AG09309 (cell line): Measurements from ENCODE around the gene CEP83.

ENCODE experiments used
- DNase-seq: peaks from one replicate; pipeline ENCODE4 v3.0.0-alpha.2; 2010; ENCODE audit warnings: low read depth
- H3K4me3 ChIP-seq: 2 replicates; pipeline ENCODE4 v1.5.1; 2011; ENCODE audit warnings: mild to moderate bottlenecking, low read depth, low read length, moderate library complexity; ENCODE audit not compliant: control insufficient read depth
- CTCF ChIP-seq: IDR thresholded peaks from 2 replicates; pipeline ENCODE4 v1.5.1; 2011; ENCODE audit warnings: mild to moderate bottlenecking, low read depth, low read length, inconsistent platforms; ENCODE audit not compliant: insufficient read depth, control insufficient read depth; ENCODE audit errors: missing control alignments

CEP83 gene

GRCh38 chr12:94459728-94460615 lies at the start of gene CEP83:
TSS of gene CEP83 (minus strand) at chr12:94459867. CDS start at chr12:94412490, 47,377 bp downstream.
- TF ChIP-seq CTCF = no peak
- DNase-seq = peak; percentile 51
- H3K4me3 ChIP-seq = peak within 1 kb of the TSS; percentile 90

- H3K4me3 ChIP-seq = no peak overlapping the region
- DNase-seq = no peak
- TF ChIP-seq CTCF = no peak
Observed at GRCh38 chr12:94509317-94509716, 49.6 kb upstream of the CEP83 start.

GRCh38 chr12:94507455-94507854 lies 47.8 kb upstream of the CEP83 start:
- no peak for DNase-seq
- TF ChIP-seq CTCF = no peak
- no peak overlapping the region for H3K4me3 ChIP-seq

GRCh38 chr12:94504386-94504785 lies 44.7 kb upstream of the CEP83 start:
- no peak for TF ChIP-seq CTCF
- no peak overlapping the region for H3K4me3 ChIP-seq
- no peak for DNase-seq

- no peak for TF ChIP-seq CTCF
- H3K4me3 ChIP-seq = no peak overlapping the region
- DNase-seq = no peak
Observed at GRCh38 chr12:94503619-94504018, 44.0 kb upstream of the CEP83 start.

- DNase-seq = no peak
- H3K4me3 ChIP-seq = no peak overlapping the region
- no peak for TF ChIP-seq CTCF
Observed at GRCh38 chr12:94500831-94501567, 41.3 kb upstream of the CEP83 start.
